ENCODE results near the gene WWTR1.

Gene WWTR1

GRCh38 chr3:149585401-149585726 is 72.5 kb downstream of the WWTR1 start:
- TF ChIP-seq CTCF (IDR thresholded peaks at IDR 0.05; ENCODE audit: low read depth, low read length), result no peak

GRCh38 chr3:149583921-149584635 is 73.7 kb downstream of the WWTR1 start:
- no peak for TF ChIP-seq CTCF (IDR thresholded peaks at IDR 0.05; ENCODE audit: low read depth, low read length)
- no peak overlapping the region for H3K4me3 ChIP-seq (ENCODE audit: low read depth, low read length)

More at GRCh38 chr3:149585401-149585726, 72.5 kb downstream of the WWTR1 start:
- H3K4me3 ChIP-seq (ENCODE audit: low read depth, low read length), result no peak overlapping the region

- TF ChIP-seq CTCF (IDR thresholded peaks at IDR 0.05; ENCODE audit: low read depth, low read length), result no peak
- H3K4me3 ChIP-seq (ENCODE audit: low read depth, low read length), result no peak overlapping the region
Measured at GRCh38 chr3:149582395-149582794, 75.4 kb downstream of the WWTR1 start.

GRCh38 chr3:149581681-149582370 is 76.0 kb downstream of the WWTR1 start:
- H3K4me3 ChIP-seq (ENCODE audit: low read depth, low read length), result no peak overlapping the region
- TF ChIP-seq CTCF (IDR thresholded peaks at IDR 0.05; ENCODE audit: low read depth, low read length), result no peak

GRCh38 chr3:149581248-149581647 is 76.6 kb downstream of the WWTR1 start:
- no peak for TF ChIP-seq CTCF (IDR thresholded peaks at IDR 0.05; ENCODE audit: low read depth, low read length)
- H3K4me3 ChIP-seq (ENCODE audit: low read depth, low read length), result no peak overlapping the region

GRCh38 chr3:149579838-149580542 is 77.8 kb downstream of the WWTR1 start:
- no peak overlapping the region for H3K4me3 ChIP-seq (ENCODE audit: low read depth, low read length)
- no peak for TF ChIP-seq CTCF (IDR thresholded peaks at IDR 0.05; ENCODE audit: low read depth, low read length)

GRCh38 chr3:149579161-149579560 is 78.7 kb downstream of the WWTR1 start:
- H3K4me3 ChIP-seq (ENCODE audit: low read depth, low read length), result no peak overlapping the region
- TF ChIP-seq CTCF (IDR thresholded peaks at IDR 0.05; ENCODE audit: low read depth, low read length), result no peak

Measured in WI38 (cell line).